H54 (cell line): Measurements from ENCODE around the gene IRF2BP2.
"Not testable (repeated sequence)": the region's sequence is repeated elsewhere in the genome, so short reads cannot be mapped to it uniquely, and the experiment has no call there.

ENCODE experiments used
- DNase-seq: peaks from one replicate; pipeline ENCODE4 v3.0.0; 2011; ENCODE audit warnings: low spot score, mixed read lengths; ENCODE audit not compliant: insufficient read length
- FAIRE-seq: peaks from 3 replicates; lab custom pipeline; 2011; peaks lifted over from hg19 to GRCh38; lab: Jason Lieb, UNC
- POLR2A ChIP-seq: IDR thresholded peaks from 2 replicates; pipeline ENCODE4 v1.6.1; 2011; ENCODE audit warnings: low read depth, mild to moderate bottlenecking, low read length

The IRF2BP2 gene

GRCh38 chr1:234644928-234645327 lies 35.0 kb upstream of the IRF2BP2 start:
- no peak for TF ChIP-seq POLR2A
- FAIRE-seq: no peak

GRCh38 chr1:234643850-234644134 lies 33.8 kb upstream of the IRF2BP2 start:
- no peak for TF ChIP-seq POLR2A
- FAIRE-seq (no peak), DNase-seq (no peak)

More at GRCh38 chr1:234644928-234645327, 35.0 kb upstream of the IRF2BP2 start:
- no peak for DNase-seq

- DNase-seq: no peak
- no peak for TF ChIP-seq POLR2A
Observed at GRCh38 chr1:234643111-234643849, 33.3 kb upstream of the IRF2BP2 start.

GRCh38 chr1:234642428-234642827 lies 32.5 kb upstream of the IRF2BP2 start:
- FAIRE-seq: no peak
- no peak for DNase-seq
- TF ChIP-seq POLR2A: no peak

More at GRCh38 chr1:234643111-234643849, 33.3 kb upstream of the IRF2BP2 start:
- no peak for FAIRE-seq

GRCh38 chr1:234639961-234640360 lies 30.0 kb upstream of the IRF2BP2 start:
- DNase-seq: no peak
- no peak for TF ChIP-seq POLR2A
- FAIRE-seq: no peak

GRCh38 chr1:234638832-234639799 lies 29.1 kb upstream of the IRF2BP2 start:
- FAIRE-seq (no peak), DNase-seq (no peak)
- TF ChIP-seq POLR2A: no peak

GRCh38 chr1:234634922-234635321 lies 24.9 kb upstream of the IRF2BP2 start:
- not testable (repeated sequence) for DNase-seq, FAIRE-seq

GRCh38 chr1:234634387-234634786 lies 24.4 kb upstream of the IRF2BP2 start:
- TF ChIP-seq POLR2A: no peak
- no peak for FAIRE-seq
- DNase-seq: no peak

- no peak for FAIRE-seq
- no peak for TF ChIP-seq POLR2A
- no peak for DNase-seq
Observed at GRCh38 chr1:234633246-234634003, 23.4 kb upstream of the IRF2BP2 start.

- no peak for FAIRE-seq
- no peak for DNase-seq
- no peak for TF ChIP-seq POLR2A
Observed at GRCh38 chr1:234632225-234632624, 22.2 kb upstream of the IRF2BP2 start.

GRCh38 chr1:234631721-234632125 lies 21.7 kb upstream of the IRF2BP2 start:
- FAIRE-seq (peak; percentile 83), DNase-seq (peak; percentile 68)
- no peak for TF ChIP-seq POLR2A

GRCh38 chr1:234629026-234629425 lies 19.0 kb upstream of the IRF2BP2 start:
- DNase-seq: no peak
- no peak for TF ChIP-seq POLR2A
- FAIRE-seq: no peak

GRCh38 chr1:234628089-234628488 lies 18.1 kb upstream of the IRF2BP2 start:
- no peak for TF ChIP-seq POLR2A
- FAIRE-seq (no peak), DNase-seq (no peak)

- DNase-seq: no peak
- no peak for FAIRE-seq
- TF ChIP-seq POLR2A: no peak
Observed at GRCh38 chr1:234627009-234627950, 17.3 kb upstream of the IRF2BP2 start.
